ENCODE data around the gene CIAO1. TPM values are rescaled to one million over a fixed set of nuclear protein-coding genes. Genes with fewer than 3 reads are reported as not detected.
"Not testable (repeated sequence)": the region's sequence is repeated elsewhere in the genome, so short reads cannot be mapped to it uniquely, and the experiment has no call there.

CIAO1 gene
- total RNA-seq, 2 experiments from 2014 or later: 55.4 to 55.6 TPM

GRCh38 chr2:96254571-96254970 lies 11.5 kb upstream of the CIAO1 start:
- H3K4me1 Mint-ChIP-seq (ENCODE audit: low read depth): peaks cover 53% of the 10 kb centered on the region
- ATAC-seq (ENCODE audit: poor library complexity) (no peak), DNase-seq (no peak)
- Histone ChIP-seq H3K27me3 (ENCODE audit: control insufficient read depth in 1 of 2, insufficient read depth in 2 of 2, low read length in 2 of 2) (no peaks in the 10 kb centered on the region), H3K4me1 (ENCODE audit: insufficient read depth, low read length) (peaks cover 35% of the 10 kb centered on the region), H3K9me3 (ENCODE audit: control insufficient read depth in 1 of 2, insufficient read depth in 1 of 2, low read length in 2 of 2) (no peaks in the 10 kb centered on the region), H3K4me3 (ENCODE audit: low read length) (no peak overlapping the region), H3K36me3 (ENCODE audit: insufficient read depth, low read length) (peaks cover 61% of the 10 kb centered on the region), H3K27ac (ENCODE audit: low read depth in 1 of 2, low read length in 2 of 2) (no peak overlapping the region)
- peak overlapping the region; percentile 70 for H3K27ac Mint-ChIP-seq
- ChIA-PET CTCF (no interaction called here), POLR2A (interaction anchor here (1.0 kb wide), 1 partner anchor 47 kb away, joined by 3 read pairs; no protein-coding TSS in a partner anchor)
- no peaks in the 10 kb centered on the region for H3K27me3 Mint-ChIP-seq
- H3K9me3 Mint-ChIP-seq: no peaks in the 10 kb centered on the region
- peaks cover 81% of the 10 kb centered on the region for H3K36me3 Mint-ChIP-seq (ENCODE audit: low read depth)
- TF ChIP-seq, protein P1, sequence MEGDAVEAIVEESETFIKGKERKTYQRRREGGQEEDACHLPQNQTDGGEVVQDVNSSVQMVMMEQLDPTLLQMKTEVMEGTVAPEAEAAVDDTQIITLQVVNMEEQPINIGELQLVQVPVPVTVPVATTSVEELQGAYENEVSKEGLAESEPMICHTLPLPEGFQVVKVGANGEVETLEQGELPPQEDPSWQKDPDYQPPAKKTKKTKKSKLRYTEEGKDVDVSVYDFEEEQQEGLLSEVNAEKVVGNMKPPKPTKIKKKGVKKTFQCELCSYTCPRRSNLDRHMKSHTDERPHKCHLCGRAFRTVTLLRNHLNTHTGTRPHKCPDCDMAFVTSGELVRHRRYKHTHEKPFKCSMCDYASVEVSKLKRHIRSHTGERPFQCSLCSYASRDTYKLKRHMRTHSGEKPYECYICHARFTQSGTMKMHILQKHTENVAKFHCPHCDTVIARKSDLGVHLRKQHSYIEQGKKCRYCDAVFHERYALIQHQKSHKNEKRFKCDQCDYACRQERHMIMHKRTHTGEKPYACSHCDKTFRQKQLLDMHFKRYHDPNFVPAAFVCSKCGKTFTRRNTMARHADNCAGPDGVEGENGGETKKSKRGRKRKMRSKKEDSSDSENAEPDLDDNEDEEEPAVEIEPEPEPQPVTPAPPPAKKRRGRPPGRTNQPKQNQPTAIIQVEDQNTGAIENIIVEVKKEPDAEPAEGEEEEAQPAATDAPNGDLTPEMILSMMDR (IDR thresholded peaks at IDR 0.05): no peak
- no peak overlapping the region for H3K4me3 Mint-ChIP-seq
- intact Hi-C loops (cut with DNase I, micrococcal nuclease): no loop called here

- ATAC-seq (ENCODE audit: poor library complexity) (peak; percentile 50), DNase-seq (no peak)
- H3K4me3 ChIP-seq (ENCODE audit: low read length): peak overlapping the region; percentile 8
- peaks cover 55% of the 10 kb centered on the region for H3K4me1 ChIP-seq (ENCODE audit: insufficient read depth, low read length)
- H3K27ac ChIP-seq (ENCODE audit: low read depth in 1 of 2, low read length in 2 of 2): peak overlapping the region; percentile 3 to 51
- Mint-ChIP-seq H3K4me1 (ENCODE audit: low read depth) (peaks cover 66% of the 10 kb centered on the region), H3K9me3 (no peaks in the 10 kb centered on the region), H3K4me3 (peak overlapping the region; percentile 74), H3K36me3 (ENCODE audit: low read depth) (peaks cover 90% of the 10 kb centered on the region), H3K27me3 (no peaks in the 10 kb centered on the region), H3K27ac (peak overlapping the region; percentile 81)
- intact Hi-C loops (cut with DNase I, micrococcal nuclease): no loop called here
- ChIA-PET CTCF (no interaction called here), POLR2A (interaction anchor here (1.0 to 2.0 kb wide), 4 partner anchors 8 to 48 kb away, joined by 3 to 11 read pairs (median 6); partner anchors contain the start of gene STARD7)
- H3K27me3 ChIP-seq (ENCODE audit: control insufficient read depth in 1 of 2, insufficient read depth in 2 of 2, low read length in 2 of 2): no peaks in the 10 kb centered on the region
- H3K9me3 ChIP-seq (ENCODE audit: control insufficient read depth in 1 of 2, insufficient read depth in 1 of 2, low read length in 2 of 2): no peaks in the 10 kb centered on the region
- H3K36me3 ChIP-seq (ENCODE audit: insufficient read depth, low read length): peaks cover 71% of the 10 kb centered on the region
- TF ChIP-seq, protein P1 (IDR thresholded peaks at IDR 0.05): no peak
Observed at GRCh38 chr2:96256611-96257113, 9.4 kb upstream of the CIAO1 start.

- peaks cover 62% of the 10 kb centered on the region for H3K4me1 ChIP-seq (ENCODE audit: insufficient read depth, low read length)
- H3K27ac ChIP-seq (ENCODE audit: low read depth in 1 of 2, low read length in 2 of 2): peak overlapping the region in 1 of 2 donors; percentile 25
- intact Hi-C loops (cut with DNase I, micrococcal nuclease); H3K9me3 Mint-ChIP-seq; H3K4me3 Mint-ChIP-seq; CTCF ChIA-PET; ATAC-seq (ENCODE audit: poor library complexity); H3K27me3 Mint-ChIP-seq; H3K27me3 ChIP-seq (ENCODE audit: control insufficient read depth in 1 of 2, insufficient read depth in 2 of 2, low read length in 2 of 2); H3K9me3 ChIP-seq (ENCODE audit: control insufficient read depth in 1 of 2, insufficient read depth in 1 of 2, low read length in 2 of 2); H3K4me3 ChIP-seq (ENCODE audit: low read length): not testable (repeated sequence)
- Mint-ChIP-seq H3K4me1 (ENCODE audit: low read depth) (peaks cover 74% of the 10 kb centered on the region), H3K27ac (peak overlapping the region; percentile 71), H3K36me3 (ENCODE audit: low read depth) (peaks cover 88% of the 10 kb centered on the region)
- POLR2A ChIA-PET: interaction anchor here (1.5 to 2.0 kb wide), 2 partner anchors 15 to 49 kb away, joined by 6 to 11 read pairs; partner anchors contain the start of gene STARD7
- peaks cover 63% of the 10 kb centered on the region for H3K36me3 ChIP-seq (ENCODE audit: insufficient read depth, low read length)
- peak in 1 of 14 experiments; percentile 37 for DNase-seq
Observed at GRCh38 chr2:96257744-96258143, 8.3 kb upstream of the CIAO1 start.
